Pancreas (tissue), 10 donors: ENCODE measurements around the gene NPEPL1. TPM values are rescaled to one million over a fixed set of nuclear protein-coding genes. Genes with fewer than 3 reads are reported as not detected.

Experiments
- ATAC-seq, 4 donors: fragments of 200-7000 bp; cut with Tn5 transposase; one replicate each; pipeline versions ENCODE4 v1.8.0 to v1.9.1; 2020; ENCODE audit warnings: mild to moderate bottlenecking in 4 of 4, moderate library complexity in 4 of 4
- DNase-seq, 6 donors: peaks; one replicate each; pipeline ENCODE4 v3.0.0-alpha.2; 2020
- FAIRE-seq: peaks from 2 replicates; lab custom pipeline; 2012; peaks lifted over from hg19 to GRCh38; lab: Jason Lieb, UNC
- H3K27ac ChIP-seq, 4 donors: fragments of 200-600 bp; sonication (generic); 1 replicate in 3 of 4; 2 replicates in 1 of 4; pipeline versions ENCODE4 v1.5.0 to v1.8.0; 2020
- H3K27me3 ChIP-seq, 4 donors: fragments of 200-600 bp; one replicate each; pipeline ENCODE4 v1.8.0; 2021
- H3K36me3 ChIP-seq, 3 donors: fragments of 200-600 bp; sonication (generic) in 1 of 3; one replicate each; pipeline versions ENCODE4 v1.5.0 to v1.8.0; 2020 to 2021
- H3K4me1 ChIP-seq, 3 donors: fragments of 200-600 bp; one replicate each; pipeline ENCODE4 v1.8.0; 2021
- H3K4me3 ChIP-seq, 4 donors: fragments of 200-600 bp; sonication (generic) in 2 of 4; one replicate each; pipeline versions ENCODE4 v1.5.0 to v1.8.0; 2020 to 2021
- H3K9me3 ChIP-seq, 4 donors: fragments of 200-600 bp; one replicate each; pipeline ENCODE4 v1.8.0; 2021
- WGBS, 2 donors: extraction: QIAGEN DNeasy Blood & Tissue Kit; methylation state at CpG; one replicate each; pipeline ENCODE4 v1.1.7; 2013; 5-methylcytosine and 5-hydroxymethylcytosine counted together
- intact Hi-C, 3 donors: fragments of 100-400 bp; cut with DNase I; formaldehyde crosslinking; loops; one replicate each; pipeline versions ENCODE4 v1.11.1 to v1.14.2; 2022
- polyA plus RNA-seq, 2 donors: library from polyadenylated mRNA; stranded (reverse); fragments of 200-250 nt; gene quantifications; one replicate each; pipeline ENCODE4 v1.2.3, GENCODE V29; 2013
- total RNA-seq, 6 donors: library from RNA; stranded (reverse); fragmentation: NEBNext Ultra II Directional in 4 of 6; extraction: Animal tissue kit (Norgen Biotek cat#: 25700) in 4 of 6; gene quantifications; one replicate each; pipeline versions ENCODE4 v1.2.1 to v1.2.4, GENCODE V29; 2021 to 2023
- TF ChIP-seq, protein P1 (sequence below), 4 donors: fragments of 200-600 bp; sonication (generic) in 3 of 4; IDR thresholded peaks; one replicate each; pipeline versions ENCODE4 v1.5.0 to v1.8.0; 2021; ENCODE audit warnings: antibody characterized with exemption in 4 of 4
- donor health status: healthy with polysubstance abuse.
- donor health status: DM: no; HTN: no; CAD: no; lungs with moderate emphysema.
- donor health status: DM: no; HTN: no; CAD: no.
- donor health status: control.
- donor health status: control.
- donor health status: Bipolar disorder and iron deficiency.
- donor health status: DM: yes; HTN: yes; CAD: no.
- donor health status: DM: no; HTN: no; CAD: no.
- donor health status: DM: no; HTN: no; CAD: no.
- donor health status: DM: yes; HTN: yes; CAD: no.

NPEPL1 gene
- total and polyA plus RNA-seq, 8 donors: 12.4 to 77.8 (median 18.0) TPM

DNA sequence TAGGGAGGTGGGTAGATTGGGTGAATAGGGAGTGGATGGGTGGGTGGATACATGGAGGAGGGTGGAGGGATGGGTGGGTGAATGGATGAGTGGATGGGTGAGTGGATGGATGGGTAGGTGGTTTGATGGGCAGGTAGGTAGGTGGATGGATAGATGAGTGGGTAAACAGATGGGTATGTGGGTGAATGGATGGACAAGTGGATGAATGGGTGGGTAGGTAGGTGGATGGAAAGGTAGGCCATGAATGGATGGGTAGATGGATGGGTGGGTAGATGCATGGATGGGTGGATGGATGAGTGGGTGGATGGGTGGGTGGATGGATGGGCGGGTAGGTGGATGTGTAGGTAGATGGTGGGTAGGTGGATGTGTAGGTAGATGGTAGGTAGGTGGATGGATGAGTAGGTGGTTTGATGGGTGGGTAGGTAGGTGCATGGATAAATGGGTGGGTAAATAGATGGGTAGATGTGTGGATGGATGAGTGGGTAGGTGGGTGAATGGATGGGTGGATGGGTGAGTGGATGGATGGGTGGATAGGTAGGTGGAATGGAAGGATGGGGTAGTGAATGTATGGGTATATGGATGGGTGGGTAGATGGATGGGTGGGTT lies 51.4 kb downstream of the NPEPL1 start:
- Histone ChIP-seq H3K4me1 (no peaks in the 10 kb centered on the region), H3K27me3 (no peaks in the 10 kb centered on the region), H3K27ac (no peak overlapping the region), H3K4me3 (no peak overlapping the region), H3K9me3 (no peaks in the 10 kb centered on the region), H3K36me3 (no peaks in the 10 kb centered on the region)
- TF ChIP-seq, protein P1, sequence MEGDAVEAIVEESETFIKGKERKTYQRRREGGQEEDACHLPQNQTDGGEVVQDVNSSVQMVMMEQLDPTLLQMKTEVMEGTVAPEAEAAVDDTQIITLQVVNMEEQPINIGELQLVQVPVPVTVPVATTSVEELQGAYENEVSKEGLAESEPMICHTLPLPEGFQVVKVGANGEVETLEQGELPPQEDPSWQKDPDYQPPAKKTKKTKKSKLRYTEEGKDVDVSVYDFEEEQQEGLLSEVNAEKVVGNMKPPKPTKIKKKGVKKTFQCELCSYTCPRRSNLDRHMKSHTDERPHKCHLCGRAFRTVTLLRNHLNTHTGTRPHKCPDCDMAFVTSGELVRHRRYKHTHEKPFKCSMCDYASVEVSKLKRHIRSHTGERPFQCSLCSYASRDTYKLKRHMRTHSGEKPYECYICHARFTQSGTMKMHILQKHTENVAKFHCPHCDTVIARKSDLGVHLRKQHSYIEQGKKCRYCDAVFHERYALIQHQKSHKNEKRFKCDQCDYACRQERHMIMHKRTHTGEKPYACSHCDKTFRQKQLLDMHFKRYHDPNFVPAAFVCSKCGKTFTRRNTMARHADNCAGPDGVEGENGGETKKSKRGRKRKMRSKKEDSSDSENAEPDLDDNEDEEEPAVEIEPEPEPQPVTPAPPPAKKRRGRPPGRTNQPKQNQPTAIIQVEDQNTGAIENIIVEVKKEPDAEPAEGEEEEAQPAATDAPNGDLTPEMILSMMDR (IDR thresholded peaks at IDR 0.05): no peak
- intact Hi-C loops: no loop called here
- no peak for DNase-seq
- no peak for ATAC-seq
- 67 to 71% methylated on average over 1 of the region's 1 CpG for WGBS, 2 donors
- FAIRE-seq: no peak

DNA sequence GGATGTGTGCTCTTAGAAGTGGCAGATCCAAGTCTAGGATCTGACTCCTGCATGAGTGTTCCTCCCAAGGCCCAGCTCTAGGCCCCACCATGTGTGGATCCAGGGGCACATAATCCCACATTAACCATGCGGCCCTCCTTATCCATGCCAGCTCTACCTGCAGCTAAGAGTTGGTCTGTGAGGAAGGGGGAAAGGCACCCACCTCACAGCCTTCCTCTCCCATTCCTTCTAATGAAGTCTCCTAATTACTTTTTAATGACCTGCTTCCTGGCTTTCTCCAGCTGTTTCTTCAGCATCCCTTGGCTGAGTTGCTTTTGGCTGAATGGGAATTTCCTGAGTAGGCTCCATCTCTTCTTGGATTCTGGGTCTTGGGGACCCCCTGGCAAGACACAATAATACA lies 52.2 kb downstream of the NPEPL1 start:
- intact Hi-C loops: no loop called here
- no peak for DNase-seq
- no peaks in the 10 kb centered on the region for H3K4me1 ChIP-seq
- TF ChIP-seq, protein P1 (IDR thresholded peaks at IDR 0.05): no peak
- ATAC-seq: no peak
- no peaks in the 10 kb centered on the region for H3K36me3 ChIP-seq
- H3K27me3 ChIP-seq: no peaks in the 10 kb centered on the region
- no peak for FAIRE-seq
- H3K27ac ChIP-seq: no peak overlapping the region
- no peaks in the 10 kb centered on the region for H3K9me3 ChIP-seq
- WGBS, 2 donors: 59 to 73% methylated on average over 1 of the region's 1 CpG
- no peak overlapping the region for H3K4me3 ChIP-seq

DNA sequence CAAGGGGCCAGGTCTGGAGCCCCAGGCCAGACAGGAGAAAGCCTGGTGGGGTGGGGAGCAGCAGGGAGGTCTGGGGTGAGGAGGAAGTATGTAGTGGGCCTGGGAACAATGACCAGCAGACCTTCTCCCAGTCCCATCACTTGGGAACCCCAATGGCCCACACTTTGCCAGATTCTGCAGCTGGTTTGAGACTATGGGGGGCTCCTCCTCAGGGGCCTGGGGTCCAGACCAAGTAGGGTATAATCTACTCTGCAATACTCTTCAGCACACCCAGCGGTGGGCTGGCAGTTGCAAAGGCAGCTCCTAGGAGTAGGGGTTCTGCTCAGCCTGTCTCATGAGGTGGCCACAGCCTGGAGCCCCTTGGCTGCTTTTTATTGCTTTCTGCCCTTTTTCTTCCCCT lies 52.8 kb downstream of the NPEPL1 start:
- FAIRE-seq (no peak), DNase-seq (no peak), ATAC-seq (no peak)
- Histone ChIP-seq H3K36me3 (no peaks in the 10 kb centered on the region), H3K27me3 (no peaks in the 10 kb centered on the region), H3K27ac (no peak overlapping the region), H3K9me3 (no peaks in the 10 kb centered on the region), H3K4me1 (no peaks in the 10 kb centered on the region), H3K4me3 (no peak overlapping the region)
- TF ChIP-seq, protein P1 (IDR thresholded peaks at IDR 0.05): no peak
- intact Hi-C loops: no loop called here
- 57 to 95% methylated on average over 1 of the region's 1 CpG for WGBS, 2 donors

DNA sequence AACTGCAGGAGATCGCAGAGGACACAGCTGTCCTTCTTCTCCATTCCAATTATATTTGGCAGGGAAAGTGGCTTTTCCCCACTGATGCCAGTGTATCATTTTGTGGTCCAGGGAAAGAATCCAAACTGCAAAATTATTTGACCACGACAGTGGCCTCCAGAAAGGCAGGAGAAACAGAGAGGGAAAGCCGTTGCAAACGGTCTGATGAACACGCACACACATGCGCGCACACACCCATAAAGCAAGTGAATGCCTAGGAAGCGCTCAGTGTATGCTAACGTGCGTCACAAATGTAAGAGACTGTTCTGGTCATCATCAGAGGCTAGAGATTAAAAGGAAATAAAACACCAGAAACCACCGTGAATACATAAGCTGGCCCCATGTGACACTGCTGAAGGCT lies 54.0 kb downstream of the NPEPL1 start:
- WGBS, 2 donors: 56 to 72% methylated on average over 11 of the region's 11 CpGs
- intact Hi-C loops: no loop called here
- Histone ChIP-seq H3K27ac (no peak overlapping the region), H3K9me3 (no peaks in the 10 kb centered on the region), H3K4me3 (no peak overlapping the region), H3K4me1 (no peaks in the 10 kb centered on the region), H3K36me3 (no peaks in the 10 kb centered on the region), H3K27me3 (no peaks in the 10 kb centered on the region)
- FAIRE-seq (no peak), DNase-seq (no peak), ATAC-seq (no peak)
- TF ChIP-seq, protein P1 (IDR thresholded peaks at IDR 0.05): no peak

DNA sequence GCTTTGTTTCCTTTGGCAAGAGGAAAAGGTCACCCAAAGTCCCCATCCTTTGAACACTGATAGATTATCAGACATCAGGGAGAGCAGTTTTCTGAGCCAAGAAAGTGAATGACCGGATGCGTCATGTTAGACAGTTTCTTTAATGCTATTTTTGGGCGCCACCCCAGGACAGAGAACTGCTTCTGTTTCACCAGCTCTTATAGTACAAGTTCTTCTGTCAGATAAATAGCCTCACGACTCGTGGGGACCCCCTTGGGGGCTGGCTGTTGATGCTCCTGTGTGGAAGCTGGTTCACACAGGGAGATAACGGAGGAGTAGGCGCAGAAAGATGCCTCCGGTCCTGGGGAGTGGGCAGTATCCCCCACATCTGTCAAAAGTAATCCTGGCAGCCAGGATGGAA lies 54.6 kb downstream of the NPEPL1 start:
- WGBS, 2 donors: 52 to 66% methylated on average over 8 of the region's 8 CpGs
- H3K4me3 ChIP-seq: no peak overlapping the region
- H3K36me3 ChIP-seq: no peaks in the 10 kb centered on the region
- TF ChIP-seq, protein P1 (IDR thresholded peaks at IDR 0.05): no peak
- H3K9me3 ChIP-seq: no peaks in the 10 kb centered on the region
- no peaks in the 10 kb centered on the region for H3K4me1 ChIP-seq
- no peaks in the 10 kb centered on the region for H3K27me3 ChIP-seq
- FAIRE-seq (no peak), ATAC-seq (no peak), DNase-seq (peak in 1 of 6 donors; percentile 1)
- H3K27ac ChIP-seq: no peak overlapping the region
- intact Hi-C loops: no loop called here
